ENCODE measurements around the gene PDCD4. TPM values are rescaled to one million over a fixed set of nuclear protein-coding genes. Genes with fewer than 3 reads are reported as not detected.
A peak's percentile ranks its signal among the peaks of the same experiment; 100 is the strongest.
"Not testable (repeated sequence)": the region's sequence is repeated elsewhere in the genome, so short reads cannot be mapped to it uniquely, and the experiment has no call there.

PDCD4 gene
- total RNA-seq, 1 donor from 2014 or later = 74.2 TPM

DNA sequence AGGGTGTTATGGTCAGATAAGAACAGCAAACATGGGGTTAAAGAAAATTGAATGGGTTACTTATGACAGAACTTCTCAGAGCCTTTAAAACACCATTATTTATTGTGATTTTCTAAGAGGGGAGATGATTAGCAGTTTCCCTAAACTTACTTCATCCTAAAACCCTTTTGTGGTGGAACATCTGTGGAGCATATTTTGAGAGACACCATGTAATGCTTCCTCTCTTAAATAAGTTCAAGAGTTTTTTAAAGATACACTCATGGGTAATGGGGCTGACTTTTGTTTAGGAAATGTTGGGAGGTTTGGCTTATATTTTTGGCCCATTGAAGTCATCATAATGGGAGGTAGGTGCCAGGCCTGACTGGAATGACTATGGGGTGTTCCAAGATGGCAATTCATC, 8.4 kb upstream of the PDCD4 start:
- H3K36me3 ChIP-seq = no peaks in the 10 kb centered on the region
- ATAC-seq = no peak
- TF ChIP-seq, protein P1, sequence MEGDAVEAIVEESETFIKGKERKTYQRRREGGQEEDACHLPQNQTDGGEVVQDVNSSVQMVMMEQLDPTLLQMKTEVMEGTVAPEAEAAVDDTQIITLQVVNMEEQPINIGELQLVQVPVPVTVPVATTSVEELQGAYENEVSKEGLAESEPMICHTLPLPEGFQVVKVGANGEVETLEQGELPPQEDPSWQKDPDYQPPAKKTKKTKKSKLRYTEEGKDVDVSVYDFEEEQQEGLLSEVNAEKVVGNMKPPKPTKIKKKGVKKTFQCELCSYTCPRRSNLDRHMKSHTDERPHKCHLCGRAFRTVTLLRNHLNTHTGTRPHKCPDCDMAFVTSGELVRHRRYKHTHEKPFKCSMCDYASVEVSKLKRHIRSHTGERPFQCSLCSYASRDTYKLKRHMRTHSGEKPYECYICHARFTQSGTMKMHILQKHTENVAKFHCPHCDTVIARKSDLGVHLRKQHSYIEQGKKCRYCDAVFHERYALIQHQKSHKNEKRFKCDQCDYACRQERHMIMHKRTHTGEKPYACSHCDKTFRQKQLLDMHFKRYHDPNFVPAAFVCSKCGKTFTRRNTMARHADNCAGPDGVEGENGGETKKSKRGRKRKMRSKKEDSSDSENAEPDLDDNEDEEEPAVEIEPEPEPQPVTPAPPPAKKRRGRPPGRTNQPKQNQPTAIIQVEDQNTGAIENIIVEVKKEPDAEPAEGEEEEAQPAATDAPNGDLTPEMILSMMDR (IDR thresholded peaks at IDR 0.05) = no peak
- H3K9me3 ChIP-seq = no peaks in the 10 kb centered on the region
- no peaks in the 10 kb centered on the region for H3K27me3 ChIP-seq (ENCODE audit: low read depth)
- no peak overlapping the region for H3K4me3 ChIP-seq
- intact Hi-C loops (cut with DNase I) = no loop called here
- no peak for DNase-seq
- H3K27ac ChIP-seq = peak overlapping the region; percentile 91
- peaks cover 90% of the 10 kb centered on the region for H3K4me1 ChIP-seq

DNA sequence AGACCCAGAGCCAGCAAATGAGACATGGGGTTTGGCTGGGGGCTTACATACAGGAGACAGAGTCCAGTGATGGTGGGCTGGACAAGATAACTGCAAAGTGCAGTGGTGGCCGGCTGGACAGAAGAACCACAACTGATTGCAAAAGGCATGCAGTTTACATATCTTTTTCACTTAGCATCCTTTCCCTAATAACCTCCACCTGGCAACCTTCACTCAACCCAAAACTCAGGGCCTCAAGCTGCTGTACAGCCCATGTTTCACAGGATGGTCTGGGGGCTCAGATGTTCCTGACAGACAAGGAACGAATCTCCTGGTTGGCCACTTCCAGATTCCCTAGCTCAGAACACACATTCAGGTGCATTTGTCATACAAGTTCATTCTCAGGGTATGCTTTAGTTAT, 7.8 kb upstream of the PDCD4 start:
- ATAC-seq (no peak), DNase-seq (no peak)
- TF ChIP-seq, protein P1 (IDR thresholded peaks at IDR 0.05) = no peak
- Histone ChIP-seq H3K27ac (peak overlapping the region; percentile 91), H3K9me3 (no peaks in the 10 kb centered on the region), H3K36me3 (no peaks in the 10 kb centered on the region), H3K4me1 (peaks cover 84% of the 10 kb centered on the region), H3K4me3 (no peak overlapping the region), H3K27me3 (ENCODE audit: low read depth) (no peaks in the 10 kb centered on the region)
- intact Hi-C loops (cut with DNase I) = no loop called here

DNA sequence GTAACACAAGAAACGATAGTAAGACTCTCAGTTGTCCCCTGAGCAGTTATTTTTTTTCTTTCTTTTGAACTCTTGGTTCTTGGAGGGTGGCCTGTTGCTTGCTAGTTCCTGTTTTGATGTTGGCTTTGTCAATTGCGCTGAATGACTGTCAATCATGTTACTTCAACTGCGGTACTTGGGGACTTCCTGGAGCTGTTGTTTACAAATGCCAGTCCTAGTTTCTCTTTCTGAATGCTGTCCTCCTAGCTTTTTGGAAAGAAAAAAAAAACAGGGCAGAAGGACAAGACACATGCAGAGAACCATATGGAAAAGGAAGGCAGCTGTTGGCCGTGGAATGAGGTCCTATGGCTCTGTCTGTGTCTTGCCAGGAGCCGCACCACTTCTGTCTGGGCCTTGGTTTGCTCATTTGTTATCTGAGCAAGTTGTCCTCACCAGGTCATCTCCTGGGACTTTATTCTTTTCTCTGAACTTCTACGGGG, 7.0 kb upstream of the PDCD4 start:
- ATAC-seq = peak; percentile 63 to 76
- Histone ChIP-seq H3K27me3 (ENCODE audit: low read depth) (no peaks in the 10 kb centered on the region), H3K4me3 (peak overlapping the region; percentile 33), H3K36me3 (no peaks in the 10 kb centered on the region), H3K4me1 (peaks cover 77% of the 10 kb centered on the region), H3K27ac (peak overlapping the region; percentile 91), H3K9me3 (no peaks in the 10 kb centered on the region)
- TF ChIP-seq, protein P1 (IDR thresholded peaks at IDR 0.05) = no peak
- intact Hi-C loops (cut with DNase I) = no loop called here
- DNase-seq = no peak

DNA sequence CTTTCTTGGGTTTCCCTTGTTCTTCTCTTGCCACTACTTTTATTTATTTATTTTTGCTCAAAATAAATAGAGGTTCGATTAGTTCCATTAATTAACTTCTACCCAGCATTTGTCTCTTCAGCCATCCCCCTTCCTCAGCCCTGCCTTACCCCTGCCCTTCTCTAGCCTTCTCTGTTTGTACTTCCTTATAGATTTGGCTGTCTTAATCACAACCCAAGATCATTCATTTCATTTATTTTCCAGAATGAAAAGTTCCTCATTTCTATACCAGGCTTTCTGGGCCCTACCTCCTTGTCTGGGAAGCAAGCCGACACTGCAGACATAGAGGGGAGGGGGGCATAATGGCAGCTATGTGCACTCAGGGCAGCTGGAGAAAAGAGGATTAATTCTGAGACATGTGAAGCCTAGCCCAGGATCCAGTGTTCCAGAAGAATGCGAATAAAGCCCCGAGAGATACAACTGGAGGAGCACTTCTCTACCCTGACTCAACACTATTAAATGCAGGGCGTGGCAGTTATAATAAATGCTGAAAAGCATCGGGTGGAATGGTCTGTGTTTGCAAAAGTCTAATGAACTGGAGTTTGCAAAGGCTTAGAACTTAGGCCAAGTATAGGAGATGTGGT, 6.4 kb upstream of the PDCD4 start:
- H3K4me1 ChIP-seq = peaks cover 72% of the 10 kb centered on the region
- no peaks in the 10 kb centered on the region for H3K27me3 ChIP-seq (ENCODE audit: low read depth)
- no peaks in the 10 kb centered on the region for H3K36me3 ChIP-seq
- TF ChIP-seq, protein P1 (IDR thresholded peaks at IDR 0.05) = no peak
- intact Hi-C loops (cut with DNase I) = no loop called here
- H3K27ac ChIP-seq = peak overlapping the region; percentile 91
- DNase-seq (no peak), ATAC-seq (peak; percentile 34 to 35)
- H3K4me3 ChIP-seq = peak overlapping the region; percentile 33
- H3K9me3 ChIP-seq = no peaks in the 10 kb centered on the region

DNA sequence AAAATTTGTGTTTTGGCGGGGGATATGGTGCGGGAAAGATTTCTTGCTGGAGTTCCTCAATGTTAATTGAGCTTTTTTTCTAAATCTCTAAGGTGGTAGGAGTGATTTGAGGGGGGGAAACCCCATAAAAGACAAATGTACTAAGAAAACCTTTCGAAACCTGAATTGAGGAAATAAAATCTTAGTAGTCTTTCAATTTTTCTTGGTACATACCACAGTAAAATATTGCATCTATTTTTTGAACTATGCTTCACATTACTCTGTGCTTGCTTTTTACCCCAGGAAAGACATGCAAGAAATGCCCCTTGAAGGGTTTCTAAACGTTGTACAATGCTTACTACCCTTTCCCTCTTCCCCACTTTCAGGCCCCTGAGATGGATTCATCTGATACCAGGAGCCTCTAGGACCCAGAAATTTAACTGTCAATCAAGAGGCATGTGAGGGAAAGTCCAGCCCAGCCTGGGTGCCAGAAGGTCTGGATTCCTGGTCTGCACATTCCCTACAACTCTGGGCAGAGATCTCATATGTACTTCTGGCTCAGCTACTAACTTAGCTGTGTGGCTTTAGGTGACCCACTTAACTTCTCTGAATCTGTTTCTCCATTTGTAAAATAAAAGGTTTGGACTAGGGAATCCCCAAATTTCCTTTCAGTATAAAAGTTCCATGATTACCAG, 5.8 kb upstream of the PDCD4 start:
- intact Hi-C loops (cut with DNase I) = no loop called here
- ATAC-seq (peak; percentile 12 to 24), DNase-seq (no peak)
- H3K4me3 ChIP-seq = no peak overlapping the region
- TF ChIP-seq, protein P1 (IDR thresholded peaks at IDR 0.05) = no peak
- peaks cover 72% of the 10 kb centered on the region for H3K4me1 ChIP-seq
- peak overlapping the region; percentile 91 for H3K27ac ChIP-seq
- H3K9me3 ChIP-seq = no peaks in the 10 kb centered on the region
- H3K36me3 ChIP-seq = no peaks in the 10 kb centered on the region
- H3K27me3 ChIP-seq (ENCODE audit: low read depth) = no peaks in the 10 kb centered on the region

DNA sequence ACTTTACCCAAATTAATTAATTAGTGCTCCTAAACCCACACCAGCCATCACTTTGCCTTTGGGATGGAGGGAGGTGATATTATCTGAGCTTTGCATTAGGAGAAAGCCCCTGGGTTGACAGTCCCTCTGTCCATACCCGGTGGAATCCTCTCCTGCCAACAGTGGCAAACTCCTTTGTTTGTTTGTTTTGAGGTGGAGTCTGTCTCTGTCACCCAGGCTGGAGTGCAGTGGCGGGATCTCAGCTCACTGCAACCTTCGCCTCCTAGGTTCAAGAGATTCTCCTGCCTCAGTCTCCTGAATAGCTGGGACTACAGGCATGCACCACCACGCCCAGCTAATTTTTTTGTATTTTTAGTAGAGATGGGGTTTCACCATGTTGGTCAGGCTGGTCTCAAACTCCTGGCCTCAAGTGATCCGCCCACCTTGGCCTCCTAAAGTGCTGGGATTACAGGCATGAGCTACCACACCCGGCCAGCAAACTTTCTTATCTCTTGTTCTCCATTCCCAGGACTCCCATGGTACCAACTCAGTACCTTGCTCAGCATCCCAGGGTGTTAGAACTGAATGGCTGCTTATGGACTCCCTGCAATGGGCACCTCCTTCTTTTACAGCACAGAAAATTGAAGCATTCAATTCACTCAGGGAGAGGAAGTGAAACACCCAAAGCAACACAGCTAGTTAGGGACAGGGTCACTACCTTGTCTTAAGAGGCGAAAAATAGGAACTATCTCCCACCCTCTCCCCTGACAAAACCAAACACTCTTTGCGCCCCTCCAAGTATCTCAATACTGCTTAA, 4.5 kb upstream of the PDCD4 start:
- H3K9me3 ChIP-seq; H3K27me3 ChIP-seq (ENCODE audit: low read depth); DNase-seq; H3K4me3 ChIP-seq; intact Hi-C loops (cut with DNase I); H3K36me3 ChIP-seq; ATAC-seq: not testable (repeated sequence)
- peak overlapping the region; percentile 91 for H3K27ac ChIP-seq
- H3K4me1 ChIP-seq = peaks cover 64% of the 10 kb centered on the region

All from lower lobe of right lung (tissue), 2 donors.